Astrocyte (in vitro differentiated cells and primary cell): ENCODE results near the gene FLRT1.

ENCODE experiments used
- CTCF ChIP-seq: IDR thresholded peaks from 2 replicates; pipeline ENCODE4 v1.5.1; 2011; ENCODE audit warnings: low read depth, mild to moderate bottlenecking, inconsistent platforms, low read length, moderate library complexity; ENCODE audit not compliant: insufficient read depth
- EZH2 ChIP-seq: IDR thresholded peaks from 2 replicates; pipeline ENCODE4 v1.6.1; 2012; ENCODE audit warnings: mild to moderate bottlenecking, low read length, inconsistent platforms; ENCODE audit not compliant: insufficient read depth

- TF ChIP-seq CTCF, result no peak
- no peak for TF ChIP-seq EZH2
Observed at GRCh38 chr11:64007629-64008282, 28.0 kb upstream of the FLRT1 start.
